ENCODE results near the gene TUBB4A.

DNA sequence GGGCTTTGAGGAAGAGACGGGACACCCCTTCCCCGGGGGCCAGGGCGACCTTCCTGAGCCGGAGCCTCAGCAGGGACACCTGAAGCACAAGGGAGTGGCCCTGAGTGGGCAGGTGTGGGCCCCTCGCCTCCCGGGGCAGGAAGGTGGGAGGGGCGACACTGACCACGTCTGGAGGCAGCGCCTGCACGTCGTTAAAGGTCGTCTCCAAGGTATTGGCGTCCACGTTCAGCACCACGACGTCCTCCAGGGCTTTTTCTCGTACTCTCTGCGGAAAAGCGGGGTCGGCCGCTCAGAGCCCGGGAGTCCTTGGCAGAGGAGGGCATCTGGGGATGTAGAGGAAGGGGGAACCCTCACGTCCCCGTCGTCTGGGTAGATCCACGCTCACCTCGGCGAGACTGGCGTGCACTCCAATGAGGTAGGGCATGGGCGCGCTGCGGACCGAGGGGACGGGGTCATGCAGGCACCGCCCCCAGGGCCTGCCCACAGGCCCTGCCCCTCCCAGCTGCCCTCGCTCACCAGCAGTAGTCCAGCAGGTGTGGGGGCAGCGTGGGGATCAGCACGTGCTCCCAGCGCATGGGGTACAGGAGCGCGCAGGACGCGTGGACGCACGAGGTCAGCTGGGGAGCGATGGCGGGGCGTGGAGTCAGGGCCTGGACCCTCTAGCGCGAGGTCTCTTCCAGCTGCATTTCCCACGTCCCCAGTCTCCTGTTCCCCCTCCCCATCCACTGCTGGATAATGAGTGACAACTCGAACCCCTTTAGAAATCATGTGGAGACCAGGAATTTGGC is 26.6 kb downstream of the TUBB4A start:
- TF ChIP-seq, protein P1, sequence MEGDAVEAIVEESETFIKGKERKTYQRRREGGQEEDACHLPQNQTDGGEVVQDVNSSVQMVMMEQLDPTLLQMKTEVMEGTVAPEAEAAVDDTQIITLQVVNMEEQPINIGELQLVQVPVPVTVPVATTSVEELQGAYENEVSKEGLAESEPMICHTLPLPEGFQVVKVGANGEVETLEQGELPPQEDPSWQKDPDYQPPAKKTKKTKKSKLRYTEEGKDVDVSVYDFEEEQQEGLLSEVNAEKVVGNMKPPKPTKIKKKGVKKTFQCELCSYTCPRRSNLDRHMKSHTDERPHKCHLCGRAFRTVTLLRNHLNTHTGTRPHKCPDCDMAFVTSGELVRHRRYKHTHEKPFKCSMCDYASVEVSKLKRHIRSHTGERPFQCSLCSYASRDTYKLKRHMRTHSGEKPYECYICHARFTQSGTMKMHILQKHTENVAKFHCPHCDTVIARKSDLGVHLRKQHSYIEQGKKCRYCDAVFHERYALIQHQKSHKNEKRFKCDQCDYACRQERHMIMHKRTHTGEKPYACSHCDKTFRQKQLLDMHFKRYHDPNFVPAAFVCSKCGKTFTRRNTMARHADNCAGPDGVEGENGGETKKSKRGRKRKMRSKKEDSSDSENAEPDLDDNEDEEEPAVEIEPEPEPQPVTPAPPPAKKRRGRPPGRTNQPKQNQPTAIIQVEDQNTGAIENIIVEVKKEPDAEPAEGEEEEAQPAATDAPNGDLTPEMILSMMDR (IDR thresholded peaks at IDR 0.05; ENCODE audit: control extremely low read depth in 1 of 3, insufficient read depth in 1 of 3, low read depth in 1 of 3, low read length in 3 of 3): no peak
- TF ChIP-seq EGR1 (IDR thresholded peaks at IDR 0.05; ENCODE audit: borderline replicate concordance, low read depth, low read length): no peak
- TF ChIP-seq, protein P2, sequence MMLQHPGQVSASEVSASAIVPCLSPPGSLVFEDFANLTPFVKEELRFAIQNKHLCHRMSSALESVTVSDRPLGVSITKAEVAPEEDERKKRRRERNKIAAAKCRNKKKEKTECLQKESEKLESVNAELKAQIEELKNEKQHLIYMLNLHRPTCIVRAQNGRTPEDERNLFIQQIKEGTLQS (IDR thresholded peaks at IDR 0.05; ENCODE audit: insufficient read depth, low read depth, low read length): no peak
- no peak for TF ChIP-seq EP300 (IDR thresholded peaks at IDR 0.05; ENCODE audit: borderline replicate concordance in 1 of 2, low read depth in 2 of 2, low read length in 2 of 2)
- TF ChIP-seq POLR2A (IDR thresholded peaks at IDR 0.05; ENCODE audit: control extremely low read depth in 1 of 2, low read depth in 2 of 2, low read length in 2 of 2): peak in 1 of 2 experiments; percentile 18; a peak in 1 of 3 replicates
- no peak for TF ChIP-seq RNF2 (IDR thresholded peaks at IDR 0.05; ENCODE audit: borderline replicate concordance, low read depth, low read length, missing control alignments, poor library complexity, severe bottlenecking)
- TF ChIP-seq ZNF274 (IDR thresholded peaks at IDR 0.05; ENCODE audit: borderline replicate concordance, extremely low read depth, low read length): no peak
- TF ChIP-seq JUND (IDR thresholded peaks at IDR 0.05; ENCODE audit: low read length): no peak
- no peak for TF ChIP-seq POLR2AphosphoS5 (IDR thresholded peaks at IDR 0.05; ENCODE audit: low read depth, low read length)
- TF ChIP-seq CREB1 (IDR thresholded peaks at IDR 0.05): peak; percentile 82
- TF ChIP-seq HDAC2 (IDR thresholded peaks at IDR 0.05; ENCODE audit: borderline replicate concordance in 1 of 2, low read depth in 2 of 2, low read length in 2 of 2): no peak; a peak in 1 of 4 replicates

Data from H1 (cell line).